Common myeloid progenitor, CD34-positive (primary cell): ENCODE data around the gene FLNA.
A peak's percentile ranks its signal among the peaks of the same experiment; 100 is the strongest.

Experiments used
- CTCF ChIA-PET: fragments of 350-600 bp; sonication (Branson Sonifier 250); formaldehyde crosslinking; loops from one replicate; lab custom pipeline; 2021; ENCODE audit warnings: antibody characterized with exemption; lab: Charles Lee
- POLR2A ChIA-PET: fragments of 350-600 bp; sonication (Branson Sonifier 250); formaldehyde crosslinking; loops from one replicate; lab custom pipeline; 2021; ENCODE audit warnings: antibody characterized with exemption; lab: Charles Lee
- DNase-seq, 3 donors: peaks; one replicate each; pipeline versions ENCODE4 v3.0.0 to v3.0.0-alpha.2; 2013
- H3K27ac ChIP-seq, 2 experiments: 1 replicate in 1 of 2; 2 replicates in 1 of 2; pipeline ENCODE4 v1.7.0; 2013; ENCODE audit warnings: inconsistent platforms in 2 of 2, low read length in 2 of 2, mild to moderate bottlenecking in 2 of 2, low read depth in 1 of 2, moderate library complexity in 1 of 2; ENCODE audit not compliant: severe bottlenecking in 2 of 2, insufficient read depth in 1 of 2, poor library complexity in 1 of 2
- H3K27me3 ChIP-seq, 5 experiments: replicated peaks in 2 of 5; 1 replicate in 3 of 5; 2 replicates in 2 of 5; pipeline versions ENCODE4 v1.6.1 to v1.7.0; 2013; ENCODE audit warnings: low read length in 4 of 5, mild to moderate bottlenecking in 2 of 5, moderate library complexity in 2 of 5, inconsistent platforms in 1 of 5; ENCODE audit not compliant: insufficient read depth in 5 of 5, control insufficient read depth in 4 of 5
- H3K36me3 ChIP-seq, 4 experiments: 1 replicate in 2 of 4; 2 replicates in 2 of 4; pipeline versions ENCODE4 v1.6.1 to v1.7.0; 2013; ENCODE audit warnings: low read length in 3 of 4, control low read depth in 1 of 4, mild to moderate bottlenecking in 1 of 4; ENCODE audit not compliant: control insufficient read depth in 4 of 4, insufficient read depth in 4 of 4
- H3K4me1 ChIP-seq, 4 experiments: 1 replicate in 3 of 4; 2 replicates in 1 of 4; pipeline versions ENCODE4 v1.6.1 to v1.7.1; 2013; ENCODE audit warnings: low read length in 3 of 4, mild to moderate bottlenecking in 3 of 4, control low read depth in 1 of 4, inconsistent platforms in 1 of 4, moderate library complexity in 1 of 4; ENCODE audit not compliant: control insufficient read depth in 4 of 4, insufficient read depth in 4 of 4; ENCODE audit errors: control extremely low read depth in 1 of 4
- H3K4me3 ChIP-seq, 7 experiments: 1 replicate in 4 of 7; 2 replicates in 3 of 7; pipeline versions ENCODE4 v1.5.1 to v1.7.0; 2013; ENCODE audit warnings: mild to moderate bottlenecking in 7 of 7, low read length in 6 of 7, moderate library complexity in 6 of 7, inconsistent platforms in 2 of 7, low read depth in 2 of 7, control low read depth in 1 of 7; ENCODE audit not compliant: insufficient read depth in 4 of 7, control insufficient read depth in 1 of 7; ENCODE audit errors: extremely low read depth in 1 of 7
- H3K9me3 ChIP-seq, 5 experiments: 1 replicate in 4 of 5; 2 replicates in 1 of 5; pipeline versions ENCODE4 v1.6.1 to v1.7.1; 2013; ENCODE audit warnings: low read length in 4 of 5, mild to moderate bottlenecking in 2 of 5, inconsistent platforms in 1 of 5, low read depth in 1 of 5, moderate library complexity in 1 of 5; ENCODE audit not compliant: control insufficient read depth in 4 of 5, insufficient read depth in 2 of 5; ENCODE audit errors: control extremely low read depth in 1 of 5
- WGBS: methylation state at CpG from one replicate; pipeline ENCODE4 v1.1.5; 2013; ENCODE audit not compliant: insufficient coverage; 5-methylcytosine and 5-hydroxymethylcytosine counted together

Gene FLNA

GRCh38 chrX:154370300-154371016 is 4.0 kb downstream of the FLNA start:
- ChIA-PET CTCF (interaction anchor here (0.6 kb wide), 1 partner anchor 54 kb away, joined by 3 read pairs; no protein-coding TSS in a partner anchor), POLR2A (interaction anchor here (1.0 to 1.8 kb wide), 3 partner anchors 14 to 145 kb away, joined by 3 to 4 read pairs (median 4); partner anchors contain the start of gene FAM3A)
- DNase-seq = no peak
- Histone ChIP-seq H3K4me1 (peaks cover 3 to 52% (median 44%) of the 10 kb centered on the region in 4 experiments), H3K4me3 (peak overlapping the region; percentile 34 to 89 (median 77)), H3K36me3 (peaks cover 0 to 25% (median 17%) of the 10 kb centered on the region in 4 experiments), H3K27ac (peak overlapping the region; percentile 54 to 85), H3K27me3 (peaks cover 0 to 14% (median 0%) of the 10 kb centered on the region in 5 experiments), H3K9me3 (no peaks in the 10 kb centered on the region)
- 31% methylated on average over 57 of the region's 63 CpGs for WGBS

GRCh38 chrX:154369449-154370299 is 4.8 kb downstream of the FLNA start:
- POLR2A ChIA-PET = interaction anchor here (0.5 to 1.8 kb wide), 2 partner anchors 20 to 35 kb away, joined by 3 to 4 read pairs; no protein-coding TSS in a partner anchor

GRCh38 chrX:154368630-154369448 is 5.6 kb downstream of the FLNA start:
- 23% methylated on average over 7 of the region's 16 CpGs for WGBS
- CTCF ChIA-PET = no interaction called here
- Histone ChIP-seq H3K27ac (peak overlapping the region; percentile 54 to 85), H3K4me3 (peak overlapping the region in 6 of 7 experiments; percentile 2 to 89 (median 78)), H3K27me3 (peaks cover 0 to 9% (median 0%) of the 10 kb centered on the region in 5 experiments), H3K4me1 (peaks cover 3 to 42% (median 38%) of the 10 kb centered on the region in 4 experiments), H3K9me3 (no peaks in the 10 kb centered on the region), H3K36me3 (peaks cover 0 to 41% (median 25%) of the 10 kb centered on the region in 4 experiments)
- DNase-seq = peak; percentile 83 to 94 (median 92)
- POLR2A ChIA-PET = interaction anchor here (0.5 to 1.8 kb wide), 3 partner anchors 20 to 34 kb away, joined by 3 to 4 read pairs (median 3); no protein-coding TSS in a partner anchor

More at GRCh38 chrX:154369449-154370299, 4.8 kb downstream of the FLNA start:
- Histone ChIP-seq H3K4me3 (peak overlapping the region; percentile 34 to 89 (median 77)), H3K9me3 (no peaks in the 10 kb centered on the region), H3K4me1 (peaks cover 3 to 47% (median 42%) of the 10 kb centered on the region in 4 experiments), H3K36me3 (peaks cover 0 to 33% (median 21%) of the 10 kb centered on the region in 4 experiments), H3K27me3 (peaks cover 0 to 14% (median 0%) of the 10 kb centered on the region in 5 experiments), H3K27ac (peak overlapping the region; percentile 54 to 85)
- 57% methylated on average over 9 of the region's 13 CpGs for WGBS
- CTCF ChIA-PET = interaction anchor here (0.6 kb wide), 1 partner anchor 53 kb away, joined by 3 read pairs; no protein-coding TSS in a partner anchor
- peak in 2 of 3 donors; percentile 59 to 70 for DNase-seq

- Histone ChIP-seq H3K4me1 (peaks cover 3 to 35% (median 31%) of the 10 kb centered on the region in 4 experiments), H3K36me3 (peaks cover 0 to 46% (median 28%) of the 10 kb centered on the region in 4 experiments), H3K27ac (peak overlapping the region; percentile 40 to 85), H3K4me3 (peak overlapping the region in 1 of 7 experiments; percentile 89), H3K27me3 (peaks cover 0 to 8% (median 0%) of the 10 kb centered on the region in 5 experiments), H3K9me3 (no peaks in the 10 kb centered on the region)
- no peak for DNase-seq
- POLR2A ChIA-PET = interaction anchor here (1.0 kb wide), 1 partner anchor 20 kb away, joined by 3 read pairs; no protein-coding TSS in a partner anchor
- CTCF ChIA-PET = no interaction called here
- WGBS = 94% methylated on average over 25 of the region's 31 CpGs
Measured at GRCh38 chrX:154367474-154368308, 6.7 kb downstream of the FLNA start.

GRCh38 chrX:154366666-154367055 is 7.8 kb downstream of the FLNA start:
- CTCF ChIA-PET = no interaction called here
- DNase-seq = no peak
- Histone ChIP-seq H3K36me3 (peaks cover 0 to 56% (median 36%) of the 10 kb centered on the region in 4 experiments), H3K4me1 (peaks cover 3 to 25% (median 23%) of the 10 kb centered on the region in 4 experiments), H3K9me3 (no peaks in the 10 kb centered on the region), H3K27ac (peak overlapping the region in 1 of 2 experiments; percentile 14), H3K27me3 (no peaks in the 10 kb centered on the region), H3K4me3 (no peak overlapping the region)
- WGBS = 94% methylated on average over 10 of the region's 11 CpGs
- POLR2A ChIA-PET = no interaction called here
